ENCODE measurements around the gene FMN1.

DNA sequence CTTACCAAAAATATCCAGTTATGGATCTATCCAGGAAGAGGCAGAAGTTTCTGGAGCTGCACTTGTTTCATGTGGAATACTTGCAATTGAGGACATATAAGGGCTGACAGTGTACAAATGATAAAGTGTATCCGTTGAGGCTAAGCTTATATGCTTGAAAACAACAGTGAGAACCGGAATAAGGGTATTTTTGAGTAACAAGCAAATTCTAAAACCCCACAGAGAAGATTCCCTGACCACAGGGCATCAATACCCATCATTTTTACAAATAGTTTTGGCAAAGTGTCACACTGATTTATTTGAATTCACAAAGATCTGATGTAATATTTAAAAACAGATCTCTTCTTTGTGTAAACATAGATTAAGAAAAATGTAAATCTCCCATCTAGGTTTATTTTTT, 208.4 kb downstream of the FMN1 start:
- TF ChIP-seq, protein P1, sequence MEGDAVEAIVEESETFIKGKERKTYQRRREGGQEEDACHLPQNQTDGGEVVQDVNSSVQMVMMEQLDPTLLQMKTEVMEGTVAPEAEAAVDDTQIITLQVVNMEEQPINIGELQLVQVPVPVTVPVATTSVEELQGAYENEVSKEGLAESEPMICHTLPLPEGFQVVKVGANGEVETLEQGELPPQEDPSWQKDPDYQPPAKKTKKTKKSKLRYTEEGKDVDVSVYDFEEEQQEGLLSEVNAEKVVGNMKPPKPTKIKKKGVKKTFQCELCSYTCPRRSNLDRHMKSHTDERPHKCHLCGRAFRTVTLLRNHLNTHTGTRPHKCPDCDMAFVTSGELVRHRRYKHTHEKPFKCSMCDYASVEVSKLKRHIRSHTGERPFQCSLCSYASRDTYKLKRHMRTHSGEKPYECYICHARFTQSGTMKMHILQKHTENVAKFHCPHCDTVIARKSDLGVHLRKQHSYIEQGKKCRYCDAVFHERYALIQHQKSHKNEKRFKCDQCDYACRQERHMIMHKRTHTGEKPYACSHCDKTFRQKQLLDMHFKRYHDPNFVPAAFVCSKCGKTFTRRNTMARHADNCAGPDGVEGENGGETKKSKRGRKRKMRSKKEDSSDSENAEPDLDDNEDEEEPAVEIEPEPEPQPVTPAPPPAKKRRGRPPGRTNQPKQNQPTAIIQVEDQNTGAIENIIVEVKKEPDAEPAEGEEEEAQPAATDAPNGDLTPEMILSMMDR (IDR thresholded peaks at IDR 0.05 in 4 of 5, conservative IDR thresholded peaks at IDR 0.05 in 1 of 5), result no peak
- TF ChIP-seq POLR2A (IDR thresholded peaks at IDR 0.05), result no peak

All from gastrocnemius medialis (tissue), 4 donors.